Tibial nerve (tissue), 4 donors: ENCODE measurements around the gene BAIAP2. TPM values are rescaled to one million over a fixed set of nuclear protein-coding genes. Genes with fewer than 3 reads are reported as not detected.

Experiments
- DNase-seq, 2 donors: peaks; one replicate each; pipeline ENCODE4 v3.0.0-alpha.2; 2019; ENCODE audit warnings: low spot score in 2 of 2
- H3K27ac ChIP-seq, 4 donors: fragments of 200-600 bp; sonication (generic) in 3 of 4; one replicate each; pipeline ENCODE4 v1.5.1; 2017 to 2019; ENCODE audit warnings: mild to moderate bottlenecking in 1 of 4
- H3K27me3 ChIP-seq, 2 donors: fragments of 200-600 bp; sonication (generic) in 1 of 2; one replicate each; pipeline versions ENCODE4 v1.5.1 to v1.6.0; 2017 to 2019
- H3K36me3 ChIP-seq, 3 donors: fragments of 200-600 bp; sonication (generic); one replicate each; pipeline ENCODE4 v1.5.1; 2018 to 2019
- H3K4me1 ChIP-seq, 4 donors: fragments of 200-600 bp; sonication (generic) in 3 of 4; one replicate each; pipeline ENCODE4 v1.5.1; 2017 to 2019
- H3K4me3 ChIP-seq, 4 donors: fragments of 200-600 bp; sonication (generic) in 3 of 4; one replicate each; pipeline ENCODE4 v1.5.1; 2017 to 2019; ENCODE audit warnings: mild to moderate bottlenecking in 1 of 4, moderate library complexity in 1 of 4
- H3K9me3 ChIP-seq, 4 donors: fragments of 200-600 bp; sonication (generic) in 3 of 4; one replicate each; pipeline ENCODE4 v1.5.1; 2017 to 2019
- CTCF ChIP-seq, 5 experiments: fragments of 200-600 bp in 3 of 5; fragments of 450-650 bp in 2 of 5; sonication (generic) in 3 of 5; IDR thresholded peaks; one replicate each; pipeline ENCODE4 v1.5.1; 2016 to 2019; ENCODE audit warnings: antibody characterized with exemption in 5 of 5, mild to moderate bottlenecking in 3 of 5, moderate library complexity in 2 of 5
- EP300 ChIP-seq, 2 donors: sonication (generic); formaldehyde crosslinking; IDR thresholded peaks; one replicate each; pipeline ENCODE4 v1.6.1; 2017; ENCODE audit warnings: antibody characterized with exemption in 2 of 2, mild to moderate bottlenecking in 1 of 2
- POLR2A ChIP-seq, 2 donors: fragments of 450-650 bp; IDR thresholded peaks; one replicate each; pipeline ENCODE4 v1.6.1; 2017; ENCODE audit warnings: antibody characterized with exemption in 2 of 2, mild to moderate bottlenecking in 2 of 2, moderate library complexity in 2 of 2
- WGBS, 2 donors: methylation state at CpG; one replicate each; pipeline ENCODE4 v1.1.5; 2018; 5-methylcytosine and 5-hydroxymethylcytosine counted together
- small RNA-seq: library from RNA; depleted of rRNA; stranded (forward); fragments of <200 nt; gene quantifications from one replicate; pipeline ENCODE3, GENCODE V24; 2016
- total RNA-seq, 4 donors: library from RNA; depleted of rRNA; stranded (reverse); fragments of >200 nt; gene quantifications; one replicate each; pipeline ENCODE4 v1.1.0, GENCODE V29; 2016

BAIAP2 gene
- total RNA-seq, 4 donors from 2014 or later = 49.5 to 81.2 (median 66.9) TPM

DNA sequence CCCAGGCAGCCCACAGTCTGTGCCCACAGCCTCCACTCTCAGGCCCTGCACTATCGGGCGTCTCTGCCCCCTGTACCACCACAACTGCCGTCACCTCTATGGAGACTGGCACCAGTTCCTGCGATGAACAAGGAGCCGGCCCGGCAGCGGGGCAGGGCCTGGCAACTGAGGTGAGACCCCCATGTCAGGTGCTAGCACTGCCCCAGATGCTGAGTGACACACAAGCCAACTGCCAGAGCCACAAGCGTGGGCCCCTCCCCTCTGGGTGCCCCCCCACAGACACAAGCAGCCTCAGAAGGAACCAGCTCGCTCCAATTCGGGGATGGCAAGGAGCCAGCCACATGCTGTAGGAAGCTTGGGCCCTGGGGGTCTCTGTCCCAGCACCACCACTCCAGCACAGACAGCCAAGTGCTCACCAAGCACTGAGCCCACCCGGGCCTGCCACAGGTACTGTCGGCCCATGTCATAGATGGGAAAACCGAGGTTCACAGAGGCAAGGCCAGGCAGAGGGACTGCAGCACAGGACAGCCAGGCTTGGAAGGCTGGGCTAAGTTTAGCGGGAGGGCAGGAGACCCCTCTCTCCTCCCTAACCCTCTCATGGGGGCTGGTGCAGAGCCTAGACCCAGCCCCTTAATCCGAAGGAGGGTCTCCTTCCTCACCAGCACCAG, 128.9 kb downstream of the BAIAP2 start:
- Histone ChIP-seq H3K4me3 (no peak overlapping the region), H3K27ac (peak overlapping the region in 3 of 4 donors; percentile 43 to 90 (median 87)), H3K9me3 (no peaks in the 10 kb centered on the region), H3K27me3 (peaks cover 0 to 9% of the 10 kb centered on the region in 2 donors), H3K36me3 (no peaks in the 10 kb centered on the region), H3K4me1 (peaks cover 0 to 43% (median 3%) of the 10 kb centered on the region in 4 donors)
- TF ChIP-seq EP300 (IDR thresholded peaks at IDR 0.05) = no peak
- no peak for TF ChIP-seq CTCF (IDR thresholded peaks at IDR 0.05)
- TF ChIP-seq POLR2A (IDR thresholded peaks at IDR 0.05) = no peak
- no peak for DNase-seq
- WGBS, 2 donors = 80 to 82% methylated on average over 8 to 11 of the region's 15 CpGs

DNA sequence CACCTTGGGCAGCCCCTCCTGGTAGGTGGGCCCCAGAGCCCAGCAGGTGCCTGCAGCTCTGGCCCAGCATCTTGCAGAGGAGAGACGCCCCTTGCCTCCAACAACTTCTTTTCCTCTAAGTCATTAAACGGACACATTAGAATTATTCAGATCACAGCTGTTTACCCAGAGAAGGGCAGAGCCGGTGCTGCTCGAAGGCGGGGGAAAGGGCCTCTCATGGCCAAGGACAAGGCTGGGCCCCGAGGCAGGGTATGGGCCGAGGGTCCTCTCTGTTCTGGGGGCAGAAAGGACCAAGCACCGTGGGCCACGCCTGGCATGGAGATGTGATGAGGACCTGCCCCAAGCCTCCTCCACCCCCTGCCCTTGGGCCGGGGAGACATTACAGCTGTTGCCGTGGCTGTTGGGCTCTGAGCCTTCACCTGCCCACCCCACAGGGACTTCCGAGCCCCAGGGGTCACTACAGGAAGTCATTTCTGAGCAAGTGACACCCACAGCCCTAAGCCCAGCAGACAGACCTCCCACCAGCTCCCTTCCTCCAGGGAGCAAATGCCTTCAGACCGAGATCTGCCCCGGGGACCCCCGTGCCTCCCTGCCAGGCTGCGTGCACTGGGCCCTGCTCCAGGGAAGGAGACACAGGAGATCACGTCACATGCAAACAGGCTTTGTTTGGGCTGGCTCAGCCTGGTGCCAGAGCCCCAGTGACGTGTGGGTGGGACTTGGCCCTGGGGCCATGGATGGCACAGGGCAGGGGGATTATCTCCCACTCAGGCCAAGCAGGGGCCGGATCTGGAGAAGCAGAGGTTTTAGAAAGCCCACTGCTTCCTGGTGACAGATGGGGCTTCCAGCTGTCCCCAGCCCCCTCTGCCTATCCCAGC, 129.7 kb downstream of the BAIAP2 start:
- TF ChIP-seq POLR2A (IDR thresholded peaks at IDR 0.05) (no peak), CTCF (IDR thresholded peaks at IDR 0.05) (no peak), EP300 (IDR thresholded peaks at IDR 0.05) (peak in 1 of 2 donors; percentile 32)
- peaks cover 0 to 9% of the 10 kb centered on the region in 2 donors for H3K27me3 ChIP-seq
- WGBS, 2 donors = 32 to 35% methylated on average over 16 to 18 of the region's 19 CpGs
- no peaks in the 10 kb centered on the region for H3K36me3 ChIP-seq
- peak overlapping the region; percentile 43 to 90 (median 78) for H3K27ac ChIP-seq
- peak overlapping the region in 1 of 4 donors; percentile 61 for H3K4me3 ChIP-seq
- DNase-seq = no peak
- H3K9me3 ChIP-seq = no peaks in the 10 kb centered on the region
- H3K4me1 ChIP-seq = peaks cover 0 to 43% (median 3%) of the 10 kb centered on the region in 4 donors

GRCh38 chr17:81165246-81166032, 130.5 kb downstream of the BAIAP2 start, which contains the start of gene PVALEF:
Gene PVALEF (plus strand): TSS chr17:81165507. CDS start chr17:81181227, 15,720 bp downstream.
- peak within 1 kb of the TSS; percentile 37 to 61 (median 50) for H3K4me3 ChIP-seq
- H3K9me3 ChIP-seq = no peaks in the 10 kb centered on the region
- TF ChIP-seq POLR2A (IDR thresholded peaks at IDR 0.05) (no peak), EP300 (IDR thresholded peaks at IDR 0.05) (no peak), CTCF (IDR thresholded peaks at IDR 0.05) (no peak)
- no peak for DNase-seq
- WGBS, 2 donors = 17 to 39% methylated on average over 16 to 31 of the region's 46 CpGs
- peak within 1 kb of the TSS; percentile 43 to 90 (median 78) for H3K27ac ChIP-seq
- H3K27me3 ChIP-seq = peaks cover 0 to 9% of the 10 kb centered on the region in 2 donors
- no peaks in the 10 kb centered on the region for H3K36me3 ChIP-seq
- H3K4me1 ChIP-seq = peaks cover 0 to 36% (median 3%) of the 10 kb centered on the region in 4 donors

DNA sequence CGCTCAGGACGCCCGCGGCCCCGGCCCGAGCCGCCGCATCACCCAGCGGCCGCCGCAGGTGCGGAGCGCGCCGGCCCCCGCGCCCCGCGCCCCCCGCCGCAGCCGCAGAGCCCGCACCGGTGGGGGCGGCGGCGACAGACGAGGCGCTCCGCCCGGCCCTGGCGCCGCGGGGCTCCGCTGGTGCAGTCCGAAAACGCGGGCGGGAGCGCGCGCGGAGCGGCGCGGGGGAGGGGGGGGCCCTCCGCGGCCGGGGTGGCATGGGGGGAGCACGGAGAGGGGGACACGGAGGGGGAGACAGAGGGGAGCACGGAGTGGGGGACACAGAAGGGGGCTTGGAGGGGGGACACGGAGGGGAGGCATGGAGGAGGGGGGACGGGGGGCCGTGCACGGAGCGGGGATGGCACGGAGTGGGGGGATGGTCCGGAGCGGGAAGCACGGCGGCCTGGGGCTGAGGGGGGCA, 131.1 kb downstream of the BAIAP2 start, which contains the start of gene AATK:
Gene AATK (minus strand): TSS at position 189 of the 460 bp plus-strand sequence. CDS start 229 bp downstream, outside the sequence.
- WGBS, 2 donors = no CpG with 5 or more reads among the region's 62 CpGs
- Histone ChIP-seq H3K4me3 (peak within 1 kb of the TSS; percentile 37 to 61 (median 50)), H3K27ac (peak within 1 kb of the TSS; percentile 43 to 90 (median 78)), H3K36me3 (no peaks in the 10 kb centered on the region), H3K4me1 (peaks cover 0 to 30% (median 3%) of the 10 kb centered on the region in 4 donors), H3K9me3 (no peaks in the 10 kb centered on the region), H3K27me3 (peaks cover 0 to 9% of the 10 kb centered on the region in 2 donors)
- no peak for DNase-seq
- TF ChIP-seq POLR2A (IDR thresholded peaks at IDR 0.05) (no peak), EP300 (IDR thresholded peaks at IDR 0.05) (no peak), CTCF (IDR thresholded peaks at IDR 0.05) (no peak)

Small RNAs within 50 kb of the gene (small RNA-seq; reads per million reads assigned to genes)
- gene MIR1250 (not detected), gene MIR3065 (97.9 reads per million, percentile 96 among the genes with 10 or more reads in this experiment), gene MIR657 (0.57 reads per million)

Other genes starting within 250 kb of the BAIAP2 start
- 10 to 100 TPM; 30.6 to 46.3 (median 40.2) TPM for gene CHMP6, start 43.3 kb upstream of the BAIAP2 start, total RNA-seq
- not detected for gene PVALEF, start 130.4 kb downstream of the BAIAP2 start, total RNA-seq
- 100 to 1,000 TPM; 247 to 385 (median 322) TPM for gene AATK, start 131.1 kb downstream of the BAIAP2 start, total RNA-seq
- gene CEP131, start 187.8 kb downstream of the BAIAP2 start, total RNA-seq = 10 to 100 TPM in 3 of 4 donors, 1 to 10 TPM in 1; 9.2 to 35.0 (median 20.9) TPM
- 100 to 1,000 TPM in 1 of 4 donors, 10 to 100 TPM in 3; 41.5 to 102 (median 73.9) TPM for gene TEPSIN, start 203.9 kb downstream of the BAIAP2 start, total RNA-seq
- gene NDUFAF8, start 204.2 kb downstream of the BAIAP2 start, total RNA-seq = 10 to 100 TPM; 27.8 to 73.0 (median 61.1) TPM